HL-60 (cell line): ENCODE measurements around the gene DCHS2.

ENCODE experiments used
- DNase-seq, 2 experiments: peaks; one replicate each; pipeline ENCODE4 v3.0.0-alpha.2; 2010 to 2020; ENCODE audit warnings: low read depth in 1 of 2, low spot score in 1 of 2
- H3K27ac ChIP-seq: fragments of 250-450 bp; sonication (Bioruptor Pico); replicated peaks from 2 replicates; pipeline ENCODE4 v1.5.1; 2020; ENCODE audit warnings: mild to moderate bottlenecking, moderate library complexity
- H3K27me3 ChIP-seq: fragments of 250-450 bp; sonication (Bioruptor Pico); 2 replicates; pipeline ENCODE4 v1.5.1; 2021; ENCODE audit warnings: mild to moderate bottlenecking, moderate library complexity; ENCODE audit not compliant: insufficient read depth, poor library complexity, severe bottlenecking
- H3K4me3 ChIP-seq: replicated peaks from 2 replicates; pipeline ENCODE4 v1.5.1; 2011; ENCODE audit warnings: mild to moderate bottlenecking, control low read depth, low read length; ENCODE audit not compliant: insufficient read depth
- GABPA ChIP-seq: IDR thresholded peaks from 2 replicates; pipeline ENCODE4 v1.6.1; 2012; ENCODE audit warnings: low read depth
- POLR2AphosphoS5 ChIP-seq: IDR thresholded peaks from 2 replicates; pipeline ENCODE4 v1.6.1; 2012; ENCODE audit warnings: low read depth
- SPI1 ChIP-seq: IDR thresholded peaks from 2 replicates; pipeline ENCODE4 v1.6.1; 2012; ENCODE audit warnings: low read depth, mild to moderate bottlenecking, borderline replicate concordance
- long read RNA-seq: library from polyadenylated mRNA; unstranded; transcript quantifications from one replicate; pipeline ENCODE4 v2.0.0, GENCODE V29; 2020
- TF ChIP-seq, protein P1 (sequence below): IDR thresholded peaks from 2 replicates; pipeline ENCODE4 v1.6.1; 2012; ENCODE audit warnings: low read depth; ENCODE audit not compliant: insufficient replicate concordance
- TF ChIP-seq, protein P2 (sequence below): IDR thresholded peaks from one replicate; pipeline ENCODE4 v1.5.1; 2011; ENCODE audit warnings: low read length, control low read depth, inconsistent platforms; ENCODE audit not compliant: insufficient read depth

The DCHS2 gene, protein sequence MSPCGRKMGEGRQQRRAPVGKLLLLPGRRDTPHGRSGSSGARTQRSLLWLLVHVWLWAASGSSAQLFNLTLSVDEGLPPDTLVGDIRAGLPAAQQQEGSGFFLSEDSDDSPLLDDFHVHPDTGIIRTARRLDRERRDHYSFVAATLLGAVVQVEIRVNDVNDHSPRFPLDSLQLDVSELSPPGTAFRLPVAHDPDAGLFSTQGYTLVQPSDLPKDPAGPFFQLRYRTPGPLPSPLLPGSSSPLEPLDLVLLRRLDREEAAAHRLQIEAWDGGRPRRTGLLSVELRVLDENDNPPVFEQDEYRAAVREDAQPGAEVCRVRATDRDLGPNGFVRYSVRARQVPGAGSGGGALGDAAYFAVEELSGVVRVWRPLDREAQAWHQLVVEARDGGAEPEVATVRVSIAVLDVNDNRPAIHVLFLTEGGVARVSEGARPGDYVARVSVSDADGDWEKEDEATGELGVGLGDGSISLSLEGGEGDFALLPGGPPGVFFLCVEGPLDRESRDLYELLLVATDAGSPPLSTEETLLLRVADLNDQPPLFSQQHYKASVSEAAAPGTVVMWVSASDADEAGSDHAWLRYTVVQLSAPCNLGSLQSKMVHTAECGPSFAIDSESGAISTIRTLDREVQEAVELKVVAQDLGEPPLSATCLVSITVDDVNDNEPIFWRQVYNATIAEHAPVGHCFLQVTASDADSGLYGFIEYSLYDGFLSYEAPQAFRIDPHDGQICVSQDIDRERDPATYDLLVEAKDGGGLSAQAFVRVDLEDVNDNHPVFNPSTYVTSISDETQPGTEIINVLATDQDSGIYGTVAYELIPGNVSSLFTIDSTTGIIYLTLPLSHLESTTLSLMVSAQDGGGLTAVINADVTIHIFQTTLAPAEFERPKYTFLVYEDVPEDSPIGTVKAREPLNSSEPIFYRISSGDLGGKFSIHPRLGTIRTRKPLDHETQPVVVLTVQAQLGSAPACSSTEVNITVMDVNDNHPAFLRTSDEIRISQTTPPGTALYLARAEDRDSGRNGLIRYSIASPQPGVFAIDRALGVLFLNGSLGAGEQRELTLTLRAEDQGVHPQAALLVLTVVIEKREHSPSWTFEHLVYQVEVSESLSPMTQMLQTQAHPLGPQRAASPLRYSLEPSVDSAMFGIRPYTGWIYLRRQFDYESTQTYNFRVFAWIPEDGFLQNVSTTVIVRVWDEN (N-terminal part only)
- long read RNA-seq, partial matches to known transcripts: 0 of 1 reads
- long read RNA-seq, other reads (novel, unspliced or antisense): 1 of 1 reads

DNA sequence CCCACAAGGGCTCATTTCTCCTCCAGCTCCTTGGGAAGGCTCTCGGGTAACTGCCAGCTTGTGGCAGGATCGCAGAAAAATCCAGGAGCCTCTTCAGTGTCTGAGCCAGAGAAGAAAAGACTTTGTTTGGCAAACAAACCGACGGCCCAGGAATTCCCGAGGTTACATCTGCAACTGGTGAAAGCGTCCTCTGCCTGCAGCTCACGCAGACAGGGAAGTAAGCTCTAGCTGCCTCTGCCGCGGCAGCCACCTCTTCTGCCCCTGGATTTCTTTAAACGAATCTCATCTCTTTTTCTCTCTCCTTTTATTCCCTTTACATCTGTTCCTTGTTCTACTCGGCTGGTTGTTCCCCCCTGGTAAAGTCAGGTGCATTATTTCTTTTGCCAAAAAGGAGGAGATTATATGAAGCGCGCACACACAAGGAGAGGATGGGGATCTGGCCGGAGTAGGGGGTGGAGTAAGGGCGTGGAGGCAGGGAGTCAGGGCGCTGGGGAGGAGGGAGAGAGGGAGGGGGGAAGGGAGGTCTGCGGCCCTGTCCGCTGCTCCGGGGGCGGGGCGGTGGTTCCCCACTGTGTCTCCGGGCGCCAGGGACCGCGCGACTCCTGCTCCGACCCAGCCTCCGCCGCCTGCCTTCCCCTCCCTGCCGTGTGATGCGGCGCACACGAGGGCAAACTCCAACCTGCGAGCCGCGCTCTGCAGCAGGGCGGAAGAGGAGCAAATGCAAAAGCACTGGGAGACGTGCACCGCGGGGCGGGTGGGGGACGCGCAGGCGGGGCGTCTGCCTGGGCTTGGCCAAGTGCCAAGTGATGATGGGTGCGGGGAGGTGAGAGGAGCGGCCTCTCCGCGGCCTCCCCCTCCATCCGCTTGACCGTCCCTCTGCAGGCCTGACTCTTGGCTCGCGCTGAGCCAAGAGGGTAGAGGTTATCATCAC lies at the start of gene DCHS2:
Gene DCHS2 (minus strand): TSS at position 459 of the 931 bp plus-strand sequence. CDS start 444 bp downstream, at position 15.
- peaks cover 35% of the 10 kb centered on the region for H3K27me3 ChIP-seq
- peak within 1 kb of the TSS; percentile 5; the same call in 1 of the 2 replicates for H3K4me3 ChIP-seq
- no peak within 1 kb of the TSS for H3K27ac ChIP-seq
- TF ChIP-seq SPI1 (no peak), POLR2AphosphoS5 (no peak), GABPA (no peak)
- TF ChIP-seq, protein P1, sequence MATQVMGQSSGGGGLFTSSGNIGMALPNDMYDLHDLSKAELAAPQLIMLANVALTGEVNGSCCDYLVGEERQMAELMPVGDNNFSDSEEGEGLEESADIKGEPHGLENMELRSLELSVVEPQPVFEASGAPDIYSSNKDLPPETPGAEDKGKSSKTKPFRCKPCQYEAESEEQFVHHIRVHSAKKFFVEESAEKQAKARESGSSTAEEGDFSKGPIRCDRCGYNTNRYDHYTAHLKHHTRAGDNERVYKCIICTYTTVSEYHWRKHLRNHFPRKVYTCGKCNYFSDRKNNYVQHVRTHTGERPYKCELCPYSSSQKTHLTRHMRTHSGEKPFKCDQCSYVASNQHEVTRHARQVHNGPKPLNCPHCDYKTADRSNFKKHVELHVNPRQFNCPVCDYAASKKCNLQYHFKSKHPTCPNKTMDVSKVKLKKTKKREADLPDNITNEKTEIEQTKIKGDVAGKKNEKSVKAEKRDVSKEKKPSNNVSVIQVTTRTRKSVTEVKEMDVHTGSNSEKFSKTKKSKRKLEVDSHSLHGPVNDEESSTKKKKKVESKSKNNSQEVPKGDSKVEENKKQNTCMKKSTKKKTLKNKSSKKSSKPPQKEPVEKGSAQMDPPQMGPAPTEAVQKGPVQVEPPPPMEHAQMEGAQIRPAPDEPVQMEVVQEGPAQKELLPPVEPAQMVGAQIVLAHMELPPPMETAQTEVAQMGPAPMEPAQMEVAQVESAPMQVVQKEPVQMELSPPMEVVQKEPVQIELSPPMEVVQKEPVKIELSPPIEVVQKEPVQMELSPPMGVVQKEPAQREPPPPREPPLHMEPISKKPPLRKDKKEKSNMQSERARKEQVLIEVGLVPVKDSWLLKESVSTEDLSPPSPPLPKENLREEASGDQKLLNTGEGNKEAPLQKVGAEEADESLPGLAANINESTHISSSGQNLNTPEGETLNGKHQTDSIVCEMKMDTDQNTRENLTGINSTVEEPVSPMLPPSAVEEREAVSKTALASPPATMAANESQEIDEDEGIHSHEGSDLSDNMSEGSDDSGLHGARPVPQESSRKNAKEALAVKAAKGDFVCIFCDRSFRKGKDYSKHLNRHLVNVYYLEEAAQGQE: no peak
- TF ChIP-seq, protein P2, sequence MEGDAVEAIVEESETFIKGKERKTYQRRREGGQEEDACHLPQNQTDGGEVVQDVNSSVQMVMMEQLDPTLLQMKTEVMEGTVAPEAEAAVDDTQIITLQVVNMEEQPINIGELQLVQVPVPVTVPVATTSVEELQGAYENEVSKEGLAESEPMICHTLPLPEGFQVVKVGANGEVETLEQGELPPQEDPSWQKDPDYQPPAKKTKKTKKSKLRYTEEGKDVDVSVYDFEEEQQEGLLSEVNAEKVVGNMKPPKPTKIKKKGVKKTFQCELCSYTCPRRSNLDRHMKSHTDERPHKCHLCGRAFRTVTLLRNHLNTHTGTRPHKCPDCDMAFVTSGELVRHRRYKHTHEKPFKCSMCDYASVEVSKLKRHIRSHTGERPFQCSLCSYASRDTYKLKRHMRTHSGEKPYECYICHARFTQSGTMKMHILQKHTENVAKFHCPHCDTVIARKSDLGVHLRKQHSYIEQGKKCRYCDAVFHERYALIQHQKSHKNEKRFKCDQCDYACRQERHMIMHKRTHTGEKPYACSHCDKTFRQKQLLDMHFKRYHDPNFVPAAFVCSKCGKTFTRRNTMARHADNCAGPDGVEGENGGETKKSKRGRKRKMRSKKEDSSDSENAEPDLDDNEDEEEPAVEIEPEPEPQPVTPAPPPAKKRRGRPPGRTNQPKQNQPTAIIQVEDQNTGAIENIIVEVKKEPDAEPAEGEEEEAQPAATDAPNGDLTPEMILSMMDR: no peak
- DNase-seq: no peak

DNA sequence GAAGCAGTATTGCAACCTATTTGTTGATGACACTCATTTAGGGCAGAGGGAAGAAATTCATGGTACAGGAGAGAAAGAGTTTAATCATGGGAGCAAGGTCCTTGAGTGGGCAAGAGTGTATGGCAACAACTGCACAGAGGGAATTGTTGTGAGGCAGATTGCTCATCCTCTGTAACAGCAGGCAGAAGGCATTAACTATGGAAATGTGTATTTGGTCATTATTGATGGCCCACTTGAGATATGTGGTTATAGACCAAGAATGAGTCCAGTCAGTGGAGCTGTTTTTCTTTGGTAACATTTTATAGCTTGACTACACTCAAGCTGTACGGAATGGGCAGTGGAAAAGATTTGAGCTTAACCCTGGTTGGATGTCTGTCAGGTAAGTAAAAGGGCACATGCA lies 42.7 kb upstream of the DCHS2 start:
- Histone ChIP-seq H3K4me3 (no peak overlapping the region), H3K27me3 (no peaks in the 10 kb centered on the region), H3K27ac (no peak overlapping the region)
- no peak for DNase-seq
- TF ChIP-seq, protein P1: no peak
- TF ChIP-seq GABPA (no peak), POLR2AphosphoS5 (no peak), SPI1 (no peak)
- TF ChIP-seq, protein P2: no peak
